Activated CD4-positive, CD25-positive, alpha-beta regulatory T cell treated with anti-CD3 and anti-CD28 coated beads, Interleukin-2, amount 50 U/mL, for 72 hours (primary cell): ENCODE measurements around the gene BCAR3.

Experiments
- DNase-seq: peaks from one replicate; pipeline ENCODE4 v3.0.0; 2021

The BCAR3 gene

GRCh38 chr1:93532780-93533378, 148.8 kb downstream of the BCAR3 start:
- no peak for DNase-seq

- no peak for DNase-seq
These were observed 150.4 kb downstream of the BCAR3 start for GRCh38 chr1:93531193-93531592.

DNA sequence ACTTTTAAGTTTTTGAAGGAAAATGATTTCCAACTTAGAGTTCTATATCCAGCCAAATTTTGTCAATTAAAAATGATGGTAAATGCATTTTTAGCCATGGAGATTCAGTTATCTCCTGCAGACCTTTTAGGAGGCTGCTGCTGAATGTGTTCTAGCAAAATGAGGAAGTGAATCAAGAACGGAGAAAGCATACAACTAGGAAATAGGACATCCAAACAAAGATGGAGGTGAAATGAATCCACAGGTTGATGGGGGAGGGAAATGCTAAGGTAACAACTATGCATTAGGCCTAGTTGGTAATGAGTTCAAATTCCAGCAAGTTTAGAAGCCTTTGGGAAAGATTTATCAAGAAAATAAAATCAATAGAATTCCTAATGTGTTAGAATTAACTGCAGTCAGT, 153.2 kb downstream of the BCAR3 start:
- no peak for DNase-seq

DNA sequence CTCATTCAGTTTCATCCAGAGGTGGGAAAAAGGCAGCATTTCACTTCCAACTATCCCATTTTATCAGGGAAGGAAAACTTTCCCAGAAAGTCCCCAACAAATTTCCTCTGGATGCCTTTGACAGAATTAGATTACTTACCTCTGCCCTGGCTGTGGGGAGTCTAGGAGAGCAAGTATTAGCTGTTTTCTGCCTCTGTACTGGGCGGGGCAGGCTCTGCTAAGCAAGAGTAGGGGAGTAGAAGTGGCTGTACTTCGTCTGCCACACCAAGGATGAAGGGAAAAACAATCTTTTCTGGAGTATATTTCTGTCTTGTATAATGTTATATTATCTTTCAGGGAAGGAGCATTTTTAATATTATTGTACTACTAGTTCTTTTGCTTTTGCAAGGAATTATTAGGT, 155.2 kb downstream of the BCAR3 start:
- no peak for DNase-seq

- no peak for DNase-seq
These were observed 156.2 kb downstream of the BCAR3 start for GRCh38 chr1:93525431-93525830.

- DNase-seq = no peak
These were observed 158.9 kb downstream of the BCAR3 start for GRCh38 chr1:93522721-93523120.

DNA sequence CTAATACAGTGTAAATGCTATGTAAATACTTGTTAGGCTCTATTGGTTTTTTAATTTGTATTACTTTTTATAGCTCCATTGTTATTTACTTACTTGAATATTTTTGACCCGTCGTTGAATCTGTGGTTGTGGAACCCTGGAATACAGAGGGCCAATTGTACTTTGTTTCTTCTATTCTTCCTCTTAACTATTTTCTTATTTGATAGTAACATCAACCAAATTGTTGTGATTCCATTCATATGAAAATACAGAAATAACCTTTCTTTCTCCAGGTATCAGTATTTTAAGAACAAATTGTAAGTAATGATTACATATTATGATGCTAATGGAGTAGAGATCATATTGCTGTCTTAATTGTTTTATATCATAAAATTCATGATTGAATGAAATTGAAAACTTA, 160.0 kb downstream of the BCAR3 start:
- no peak for DNase-seq

DNA sequence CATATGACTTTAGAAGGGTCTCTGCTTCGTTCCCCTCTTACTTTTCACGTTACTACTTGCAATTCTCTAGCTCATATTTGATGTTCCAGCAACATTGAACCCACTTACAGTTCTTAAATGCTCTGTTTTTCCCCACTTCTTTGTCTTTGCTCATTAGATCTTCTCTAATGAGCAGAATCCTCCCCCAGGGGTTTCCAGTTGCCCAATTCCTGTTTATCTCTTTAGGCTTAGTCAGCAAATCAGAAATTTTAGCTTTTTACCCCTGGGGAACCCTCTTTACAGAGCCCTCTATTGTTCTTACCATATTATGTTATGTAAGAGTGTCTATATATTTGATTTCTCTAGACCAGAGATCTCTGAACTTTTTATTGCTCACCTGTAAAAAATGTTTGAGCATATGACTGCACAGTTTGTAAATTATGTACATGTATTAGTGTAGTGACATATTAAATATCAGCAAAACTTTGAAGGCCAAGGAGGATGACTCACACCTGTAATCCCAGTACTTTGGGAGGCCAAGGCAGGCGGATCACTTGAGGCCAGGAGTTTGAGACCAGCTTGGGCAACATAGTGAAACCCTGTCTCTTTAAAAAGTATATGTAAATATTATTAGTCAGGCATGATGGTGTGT, 162.3 kb downstream of the BCAR3 start:
- DNase-seq = no peak

GRCh38 chr1:93518516-93518915, 163.1 kb downstream of the BCAR3 start:
- DNase-seq = no peak

DNA sequence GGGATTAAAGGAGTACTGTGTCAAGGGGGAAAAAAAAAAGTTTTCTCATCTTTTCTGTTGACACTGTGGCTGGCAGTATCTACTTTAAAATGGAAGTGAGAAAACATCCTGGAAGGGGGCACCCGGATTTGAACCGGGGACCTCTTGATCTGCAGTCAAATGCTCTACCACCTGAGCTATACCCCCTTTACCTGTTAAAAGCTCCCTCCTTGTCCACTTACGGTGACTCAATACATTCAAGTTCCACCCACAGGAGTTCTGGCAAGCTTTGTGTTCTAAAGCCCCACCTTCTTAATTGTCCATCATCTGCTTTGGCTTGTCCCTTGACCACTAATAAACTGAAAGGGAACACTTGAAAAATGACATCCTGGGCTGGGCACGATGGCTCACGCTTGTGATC, 165.5 kb downstream of the BCAR3 start:
- no peak for DNase-seq
